Fibroblast of mammary gland (primary cell): ENCODE results near the gene ADCK1.
A peak's percentile ranks its signal among the peaks of the same experiment; 100 is the strongest.

ENCODE experiments used
- DNase-seq: peaks from one replicate; pipeline ENCODE4 v3.0.0-alpha.2; 2010; ENCODE audit warnings: low read depth
- H3K4me3 ChIP-seq: 2 replicates; pipeline ENCODE4 v1.5.1; 2011; ENCODE audit warnings: low read depth, mild to moderate bottlenecking, low read length, moderate library complexity; ENCODE audit not compliant: control insufficient read depth
- CTCF ChIP-seq: conservative IDR thresholded peaks from 2 replicates; pipeline ENCODE4 v1.5.1; 2011; ENCODE audit warnings: low read depth, low read length, inconsistent platforms; ENCODE audit not compliant: control insufficient read depth, insufficient read depth

Gene ADCK1

GRCh38 chr14:77870646-77871045 lies 70.7 kb downstream of the ADCK1 start:
- TF ChIP-seq CTCF: no peak
- H3K4me3 ChIP-seq: no peak overlapping the region
- DNase-seq: no peak

- DNase-seq: no peak
- H3K4me3 ChIP-seq: no peak overlapping the region
- no peak for TF ChIP-seq CTCF
Observed at GRCh38 chr14:77872152-77872551, 72.2 kb downstream of the ADCK1 start.

- no peak for DNase-seq
- H3K4me3 ChIP-seq: no peak overlapping the region
- TF ChIP-seq CTCF: no peak
Observed at GRCh38 chr14:77872983-77873382, 73.1 kb downstream of the ADCK1 start.

- no peak for DNase-seq
- TF ChIP-seq CTCF: no peak
- no peak overlapping the region for H3K4me3 ChIP-seq
Observed at GRCh38 chr14:77878783-77879182, 78.9 kb downstream of the ADCK1 start.

- no peak for DNase-seq
- no peak overlapping the region for H3K4me3 ChIP-seq
- TF ChIP-seq CTCF: no peak
Observed at GRCh38 chr14:77880056-77880455, 80.1 kb downstream of the ADCK1 start.

GRCh38 chr14:77882098-77882497 lies 82.2 kb downstream of the ADCK1 start:
- no peak for TF ChIP-seq CTCF
- H3K4me3 ChIP-seq: no peak overlapping the region
- no peak for DNase-seq

GRCh38 chr14:77882636-77883035 lies 82.7 kb downstream of the ADCK1 start:
- no peak for TF ChIP-seq CTCF
- no peak overlapping the region for H3K4me3 ChIP-seq
- peak; percentile 74 for DNase-seq
